HG02763 (cell line): ENCODE measurements around the gene TRAF6.
"Not testable (repeated sequence)": the region's sequence is repeated elsewhere in the genome, so short reads cannot be mapped to it uniquely, and the experiment has no call there.

Experiments
- ATAC-seq: cut with Tn5 transposase; IDR thresholded peaks from one replicate; pipeline ENCODE4 v1.9.1; 2021; ENCODE audit warnings: mild to moderate bottlenecking, moderate library complexity; ENCODE audit not compliant: unreplicated experiment

Gene TRAF6, protein sequence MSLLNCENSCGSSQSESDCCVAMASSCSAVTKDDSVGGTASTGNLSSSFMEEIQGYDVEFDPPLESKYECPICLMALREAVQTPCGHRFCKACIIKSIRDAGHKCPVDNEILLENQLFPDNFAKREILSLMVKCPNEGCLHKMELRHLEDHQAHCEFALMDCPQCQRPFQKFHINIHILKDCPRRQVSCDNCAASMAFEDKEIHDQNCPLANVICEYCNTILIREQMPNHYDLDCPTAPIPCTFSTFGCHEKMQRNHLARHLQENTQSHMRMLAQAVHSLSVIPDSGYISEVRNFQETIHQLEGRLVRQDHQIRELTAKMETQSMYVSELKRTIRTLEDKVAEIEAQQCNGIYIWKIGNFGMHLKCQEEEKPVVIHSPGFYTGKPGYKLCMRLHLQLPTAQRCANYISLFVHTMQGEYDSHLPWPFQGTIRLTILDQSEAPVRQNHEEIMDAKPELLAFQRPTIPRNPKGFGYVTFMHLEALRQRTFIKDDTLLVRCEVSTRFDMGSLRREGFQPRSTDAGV

DNA sequence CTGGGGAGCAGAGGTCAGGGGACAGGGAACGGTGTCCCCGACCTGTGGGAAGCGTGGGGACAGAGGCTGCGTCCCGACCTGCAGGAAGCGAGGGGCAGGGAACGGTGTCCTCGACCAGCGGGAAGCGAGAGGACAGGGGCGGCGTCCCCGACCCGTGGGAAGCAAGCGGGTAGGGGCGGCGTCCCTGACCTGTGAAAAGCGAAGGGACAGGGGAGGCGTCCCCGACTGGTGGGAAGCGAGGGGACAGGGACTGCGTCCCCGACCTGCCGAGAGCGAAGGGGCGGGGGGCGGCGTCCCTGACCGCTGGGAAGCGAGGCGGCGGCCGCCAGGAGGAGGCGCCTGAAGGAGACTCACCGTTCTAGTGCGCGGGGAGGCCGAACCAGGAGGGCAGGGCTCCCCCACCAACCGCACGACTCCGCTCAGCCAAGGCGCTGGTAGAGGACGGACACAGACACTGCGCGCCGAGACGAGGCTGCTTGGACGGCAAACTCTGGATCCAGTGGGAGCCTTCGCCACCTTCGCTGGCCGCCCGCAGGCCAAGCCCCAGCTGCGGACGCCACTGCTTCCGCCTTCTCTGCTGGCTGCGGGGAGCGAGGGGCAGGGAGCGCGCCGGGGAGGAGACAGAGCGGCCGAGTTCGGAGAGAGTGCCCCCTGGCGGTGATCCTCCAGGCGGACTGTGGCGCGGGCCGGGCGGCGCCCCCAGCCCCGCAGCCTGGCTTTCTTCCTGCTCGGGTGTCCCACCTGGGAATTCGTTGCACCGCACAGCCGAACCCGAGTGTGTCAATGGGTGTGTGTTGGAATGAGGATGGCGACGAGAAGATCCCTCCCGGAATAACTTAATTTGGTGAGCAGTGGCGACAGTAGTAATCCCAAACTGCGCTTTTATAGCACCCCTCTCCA lies at the start of gene TRAF6:
TRAF6 (minus strand) TSS at position 579 of the 900 bp plus-strand sequence. CDS start 8,757 bp downstream, outside the sequence.
- ATAC-seq = peak; percentile 98

DNA sequence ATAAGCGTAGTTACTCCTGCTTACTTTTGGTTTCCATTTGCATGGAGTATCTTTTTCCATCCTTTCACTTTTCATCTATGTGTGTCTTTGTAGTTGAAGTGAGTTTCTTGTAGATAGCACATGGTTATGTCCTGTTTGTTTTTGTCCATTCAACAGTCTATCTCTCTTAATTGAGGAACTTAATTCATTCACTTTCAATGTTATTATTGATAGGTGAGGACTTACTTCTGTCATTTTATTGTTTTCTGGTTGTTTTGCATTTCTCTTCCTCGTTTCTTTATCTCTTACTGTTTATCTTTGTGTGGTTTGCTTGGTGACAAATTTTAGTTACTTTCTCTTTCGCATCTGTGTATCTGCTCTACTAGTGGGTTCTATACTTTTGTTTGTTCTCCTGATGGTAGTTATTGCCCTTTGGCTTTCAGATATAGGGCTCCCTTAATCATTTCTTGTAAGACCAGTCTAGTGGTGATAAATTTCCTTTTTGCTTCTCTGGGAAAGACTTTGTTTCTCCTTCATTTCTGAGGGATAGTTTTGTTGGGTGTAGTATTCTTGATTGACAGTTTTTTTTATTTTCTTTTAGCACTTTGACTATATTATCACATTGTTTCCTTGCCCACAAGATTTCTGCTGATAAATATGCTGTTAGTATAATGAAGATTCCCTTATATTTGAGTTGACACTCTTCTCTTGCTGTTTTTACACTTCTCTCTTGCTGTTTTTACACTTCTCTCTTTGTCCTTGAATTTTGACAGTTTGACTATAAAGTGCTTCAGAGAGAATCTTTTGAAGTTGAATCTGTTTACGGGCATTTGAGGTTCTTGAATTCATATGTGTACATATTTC lies 48.7 kb upstream of the TRAF6 start:
- ATAC-seq = peak; percentile 98

DNA sequence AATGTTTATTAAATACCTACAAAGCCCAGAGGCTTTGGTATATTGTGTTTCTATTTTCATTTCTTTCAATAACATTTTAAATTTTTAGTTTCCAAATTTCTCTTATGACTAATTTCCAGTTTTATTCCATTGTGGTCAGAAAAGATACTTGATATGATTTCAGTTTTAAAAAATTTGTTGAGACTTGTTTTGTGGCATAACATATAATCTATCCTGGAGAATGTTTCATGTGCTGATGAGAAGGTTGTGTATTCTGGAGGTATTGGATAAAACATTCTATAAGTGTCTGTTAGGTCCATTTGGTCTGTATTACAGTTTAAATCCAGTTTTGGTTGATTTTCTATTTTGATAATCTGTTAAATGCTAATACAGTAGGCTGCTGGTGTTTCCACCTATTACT lies 47.9 kb upstream of the TRAF6 start:
- no peak for ATAC-seq

DNA sequence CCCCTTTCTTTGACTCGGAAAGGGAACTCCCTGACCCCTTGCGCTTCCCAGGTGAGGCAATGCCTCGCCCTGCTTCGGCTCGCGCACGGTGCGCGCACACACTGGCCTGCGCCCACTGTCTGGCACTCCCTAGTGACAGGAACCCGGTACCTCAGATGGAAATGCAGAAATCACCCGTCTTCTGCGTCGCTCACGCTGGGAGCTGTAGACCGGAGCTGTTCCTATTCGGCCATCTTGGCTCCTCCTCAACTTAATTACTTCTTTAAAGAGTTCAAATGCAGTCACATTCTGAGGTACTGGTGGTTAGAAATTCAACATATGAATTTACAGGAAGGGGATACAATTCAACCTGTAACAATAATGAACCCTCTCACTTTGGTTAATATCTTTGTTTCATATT lies 47.3 kb upstream of the TRAF6 start:
- not testable (repeated sequence) for ATAC-seq

DNA sequence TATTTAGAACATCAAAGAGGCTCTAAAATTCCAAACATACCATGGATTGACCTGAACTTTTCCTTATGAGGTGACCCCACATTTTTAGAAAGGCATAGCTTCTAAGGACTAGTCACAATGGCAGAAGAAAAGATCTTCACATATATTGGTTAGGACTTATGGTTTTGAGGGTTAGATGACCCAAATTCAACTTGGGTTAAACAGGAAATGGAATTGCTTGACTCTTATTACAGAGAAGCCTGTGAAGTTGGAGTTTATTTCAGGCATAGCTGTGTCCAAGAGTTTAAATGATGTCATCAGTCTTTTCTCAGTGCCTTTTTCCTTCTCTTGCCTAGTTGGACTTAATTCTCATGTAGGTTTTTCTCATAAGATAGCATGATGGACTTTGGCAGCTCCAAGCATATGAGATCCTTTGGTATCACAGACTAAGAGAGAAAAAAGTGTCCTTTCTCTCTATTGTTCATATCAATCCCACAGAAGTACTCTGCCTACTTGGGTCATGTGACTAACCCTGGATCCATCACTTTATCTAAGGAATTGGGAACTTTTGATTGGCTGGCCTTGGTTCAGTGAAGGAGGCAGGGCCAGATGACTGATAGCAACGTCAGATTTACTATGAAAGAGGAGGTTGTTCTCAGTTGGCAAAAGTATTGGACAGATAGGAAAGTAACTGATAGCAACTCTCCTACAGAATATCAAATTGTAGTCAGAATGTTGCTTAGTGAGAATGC lies 40.5 kb upstream of the TRAF6 start:
- no peak for ATAC-seq

DNA sequence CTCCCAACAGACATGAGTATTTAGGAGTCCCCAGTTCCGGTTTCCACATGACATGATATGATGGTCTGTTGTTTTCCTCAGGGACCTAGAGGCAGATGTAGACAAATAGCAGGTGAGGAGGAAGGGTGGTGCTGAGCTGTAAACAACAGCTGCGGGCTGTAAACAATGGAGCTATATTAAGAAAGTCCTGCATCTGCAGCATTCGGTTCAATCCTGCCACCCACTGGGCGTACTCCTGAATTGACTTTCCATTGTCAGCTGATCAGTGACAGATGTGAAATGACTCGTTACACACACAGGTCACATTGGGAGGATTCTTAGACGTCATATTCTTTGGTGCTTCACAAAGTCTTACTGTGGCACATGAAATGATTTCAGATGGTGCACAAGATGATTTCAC lies 30.9 kb upstream of the TRAF6 start:
- ATAC-seq = peak; percentile 99

DNA sequence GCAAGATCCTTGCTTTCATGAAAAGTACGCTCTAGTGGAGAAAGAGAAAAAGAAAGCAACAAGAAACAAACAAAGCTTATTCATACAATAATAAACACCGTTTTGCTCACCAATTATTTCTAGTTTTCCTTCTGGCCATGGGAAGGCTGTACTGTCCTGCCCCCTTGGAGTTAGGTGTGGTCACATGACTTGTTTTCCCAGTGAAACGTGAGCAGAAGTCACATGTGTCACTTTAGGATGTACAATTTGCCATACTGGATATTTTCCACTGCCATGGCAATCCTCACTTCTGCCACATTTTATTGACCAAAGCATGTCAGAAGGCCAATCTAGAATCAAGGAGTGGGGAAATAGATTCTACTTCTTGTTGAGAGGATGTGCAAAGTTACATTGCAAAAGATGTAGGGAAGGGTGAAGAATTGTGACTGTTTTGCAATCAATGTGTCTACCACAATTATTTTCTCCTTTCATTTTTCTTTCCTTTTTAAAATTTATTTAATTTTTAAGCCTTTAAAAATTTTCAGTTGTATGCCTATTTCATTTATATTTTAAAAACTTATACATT lies 24.3 kb upstream of the TRAF6 start:
- no peak for ATAC-seq

DNA sequence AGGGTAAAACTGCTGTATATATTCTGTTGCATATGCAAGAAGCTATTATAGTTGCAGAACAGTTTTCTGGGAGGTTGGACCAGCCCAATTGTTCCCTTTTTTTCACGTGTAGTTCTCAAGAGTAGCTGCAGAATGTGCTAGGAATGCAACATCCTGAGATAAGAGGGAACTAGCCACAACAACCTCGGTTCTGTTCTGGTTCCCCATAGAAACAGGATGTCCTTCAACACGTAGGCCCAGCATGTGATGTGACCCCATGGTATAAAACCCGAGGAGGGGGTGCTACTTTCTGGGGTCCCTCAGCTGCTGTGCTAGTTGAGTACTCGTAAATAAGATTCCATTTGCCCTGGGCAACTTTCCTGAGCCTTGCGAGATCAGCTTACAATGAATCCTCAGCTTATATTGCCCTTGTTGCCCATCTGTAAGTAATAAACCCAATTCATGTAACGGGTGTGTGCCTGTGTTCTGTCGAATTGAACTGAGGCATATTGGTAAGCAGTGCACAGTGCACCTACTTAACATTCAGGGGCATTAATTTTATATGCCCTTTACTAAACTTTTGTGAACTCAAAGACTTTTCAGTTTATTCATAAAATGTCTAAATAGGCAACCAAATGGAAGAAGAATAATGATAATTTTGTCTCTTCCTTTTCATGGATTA lies 23.0 kb upstream of the TRAF6 start:
- no peak for ATAC-seq

DNA sequence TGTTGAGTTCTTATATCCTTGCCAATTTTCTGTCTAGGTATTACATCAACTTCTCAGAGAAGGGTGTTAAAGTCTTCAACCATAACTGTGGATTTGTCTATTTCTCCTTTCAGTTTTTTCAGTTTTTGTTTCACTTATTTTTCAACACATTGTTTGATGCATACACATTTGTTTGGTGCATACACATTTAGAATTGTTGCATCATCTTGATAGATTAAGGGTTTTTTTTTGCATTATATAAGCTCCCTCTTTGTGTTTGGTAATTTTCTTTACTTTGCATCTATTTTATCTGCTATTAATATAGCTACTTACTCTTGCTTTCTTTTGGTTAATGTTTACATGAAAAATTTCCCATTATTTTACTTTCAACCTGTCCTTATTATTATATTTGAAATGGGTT lies 20.8 kb upstream of the TRAF6 start:
- no peak for ATAC-seq

DNA sequence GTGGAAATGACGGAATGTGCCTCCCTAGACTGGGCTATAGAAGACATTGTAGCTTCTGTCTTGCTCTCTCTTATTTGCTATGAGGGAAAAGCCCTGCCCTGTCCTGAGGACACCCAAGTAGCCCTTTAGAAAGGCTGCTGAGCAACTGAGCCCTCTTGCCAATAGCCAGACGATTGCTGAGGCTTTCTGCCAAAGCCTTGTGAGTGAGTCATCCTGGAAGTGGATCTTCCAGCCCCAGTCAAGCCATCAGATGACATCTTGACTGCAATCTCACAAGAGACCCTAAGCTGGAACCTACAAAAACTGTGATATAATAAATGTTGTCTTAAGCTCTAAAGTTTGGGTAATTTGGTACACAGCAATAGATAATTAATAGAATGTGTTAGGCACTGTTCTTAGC lies 3.9 kb upstream of the TRAF6 start:
- ATAC-seq = no peak

DNA sequence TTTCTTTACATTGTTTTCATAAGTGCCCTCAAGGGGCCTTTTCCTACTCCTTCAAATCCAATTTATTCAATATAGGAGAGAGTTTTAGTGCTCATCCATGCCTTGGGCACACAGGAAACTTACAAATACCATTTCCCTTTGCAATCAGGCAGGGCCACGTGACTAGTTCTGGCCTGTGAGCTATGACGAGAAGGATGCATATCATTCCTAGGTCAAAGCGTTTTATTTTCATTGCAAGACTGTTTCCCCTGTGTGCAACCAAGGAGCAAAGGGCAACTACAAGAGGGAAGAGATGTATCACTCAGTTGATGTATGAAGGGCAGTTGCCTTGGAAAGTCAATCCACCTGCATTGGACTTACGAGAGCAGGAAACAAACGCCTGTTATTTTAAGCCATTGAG lies 1.9 kb upstream of the TRAF6 start:
- ATAC-seq = no peak

DNA sequence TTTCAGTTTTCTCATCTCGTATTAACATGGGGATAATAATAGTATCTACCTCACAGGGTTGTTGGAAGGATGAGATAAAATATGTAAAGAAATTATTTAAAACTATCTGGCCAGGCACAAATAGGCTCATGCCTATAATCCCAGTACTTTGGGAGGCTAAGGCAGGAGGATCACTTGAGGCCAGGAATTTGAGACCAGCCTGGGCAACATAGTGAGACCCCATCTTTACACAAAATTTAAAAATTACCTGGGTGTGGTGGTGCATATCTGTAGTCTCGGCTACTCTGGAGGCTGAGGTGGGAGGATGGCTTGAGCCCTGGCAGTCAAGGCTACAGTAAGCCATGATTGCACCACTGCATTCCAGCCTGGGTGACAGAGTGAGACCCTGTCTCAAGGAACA lies 990 bp upstream of the TRAF6 start:
- not testable (repeated sequence) for ATAC-seq

DNA sequence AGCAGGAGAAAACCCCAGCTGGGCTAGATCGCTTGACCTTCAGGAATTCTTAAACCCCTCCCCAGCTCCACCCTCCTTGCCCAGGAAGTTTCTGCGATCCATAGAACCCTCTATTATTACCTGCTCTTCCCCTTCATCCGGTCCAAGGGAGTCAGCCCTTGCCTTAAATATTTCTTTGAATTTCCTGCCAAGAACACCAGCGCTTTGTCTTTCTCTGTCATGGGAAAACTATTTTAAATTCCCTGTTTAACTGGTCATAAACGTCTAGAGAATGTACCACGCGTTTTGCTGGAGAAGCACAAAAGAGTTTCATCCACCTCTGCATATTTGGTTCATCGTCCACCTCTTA lies 496 bp upstream of the TRAF6 start:
- ATAC-seq = no peak

DNA sequence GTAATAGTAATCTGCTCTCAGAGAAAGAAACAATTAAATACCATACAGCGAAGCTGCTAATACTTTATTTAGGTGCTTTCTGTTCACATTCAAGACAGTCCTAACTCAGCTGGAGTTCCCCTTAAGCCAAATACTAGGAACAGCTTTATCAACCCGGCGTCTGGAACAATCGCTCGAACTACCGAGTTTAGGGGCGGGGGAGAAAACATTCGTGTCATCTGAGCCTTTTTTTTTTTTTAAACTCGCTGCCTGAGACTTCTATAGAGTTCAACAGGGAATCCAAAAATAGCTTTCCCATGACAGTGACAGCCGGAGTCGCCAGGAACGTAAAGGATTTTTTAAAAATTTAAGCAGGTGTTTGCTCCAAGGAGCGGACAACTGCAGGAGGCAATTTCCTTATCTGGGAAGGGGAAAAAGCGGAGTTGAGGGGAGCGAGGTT lies 852 bp downstream of the TRAF6 start:
- no peak for ATAC-seq

DNA sequence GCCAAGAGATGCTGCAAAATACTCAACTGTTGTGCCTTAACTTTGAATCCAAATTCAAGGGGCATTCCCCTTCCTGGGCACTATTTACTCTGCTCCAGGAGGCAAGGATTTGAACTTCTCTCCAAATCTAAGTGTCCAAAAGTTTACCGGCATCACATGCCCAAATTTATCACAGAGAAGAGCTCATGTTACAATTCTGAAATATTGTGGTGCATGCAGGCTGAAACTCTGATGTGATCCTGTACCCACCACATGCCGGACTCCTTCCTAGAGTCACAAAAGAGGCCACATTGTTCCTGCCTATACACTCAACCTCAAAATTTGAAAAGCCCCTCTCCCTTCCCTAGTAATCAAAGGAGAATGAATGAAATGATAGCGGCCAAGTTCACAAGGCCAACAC lies 1.3 kb downstream of the TRAF6 start:
- no peak for ATAC-seq

DNA sequence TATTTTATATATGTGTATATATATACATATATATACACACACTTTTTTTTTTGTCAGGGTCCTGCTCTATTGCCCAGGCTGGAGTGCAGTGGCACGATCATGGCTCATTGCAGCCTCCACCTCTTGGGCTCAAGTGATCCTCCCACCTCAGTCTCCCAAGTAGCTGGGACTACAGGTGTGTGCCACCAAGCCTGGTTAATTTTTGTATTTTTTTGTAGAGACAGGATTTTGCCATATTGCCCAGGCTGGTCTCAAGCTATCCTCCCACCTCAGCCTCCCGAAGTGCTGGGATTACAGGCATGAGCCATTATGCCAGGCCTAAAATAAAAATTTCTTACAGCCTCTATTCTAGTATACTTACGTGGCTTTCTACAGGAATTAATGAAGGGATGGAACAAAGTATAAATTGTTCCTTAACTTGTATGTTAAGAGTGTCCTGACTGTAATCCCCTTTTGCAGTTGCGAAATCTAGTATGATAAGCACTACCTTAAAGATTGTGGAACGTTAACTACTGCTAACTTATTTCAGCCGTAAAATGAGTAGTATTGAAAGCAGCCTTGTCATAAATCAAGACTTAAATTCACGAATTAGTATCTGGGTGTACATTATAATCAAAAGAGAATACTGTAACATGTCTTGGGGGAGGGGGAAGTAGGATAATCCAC lies 2.1 kb downstream of the TRAF6 start:
- ATAC-seq = no peak

DNA sequence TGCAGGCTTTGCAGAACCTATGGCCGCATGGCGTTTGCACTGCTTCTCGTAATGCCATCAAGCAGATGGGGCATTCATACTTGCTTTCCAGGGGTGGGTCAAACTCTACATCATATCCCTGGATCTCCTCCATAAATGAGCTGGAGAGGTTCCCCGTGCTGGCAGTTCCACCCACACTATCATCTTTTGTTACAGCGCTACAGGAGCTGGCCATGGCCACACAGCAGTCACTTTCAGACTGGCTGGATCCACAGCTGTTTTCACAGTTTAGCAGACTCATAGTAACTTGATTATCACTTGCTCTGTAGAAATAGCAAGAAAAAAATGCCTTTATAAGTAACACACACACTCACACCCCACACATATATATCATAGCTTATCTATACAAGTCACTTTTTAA lies 8.8 kb downstream of the TRAF6 start:
- ATAC-seq = no peak

DNA sequence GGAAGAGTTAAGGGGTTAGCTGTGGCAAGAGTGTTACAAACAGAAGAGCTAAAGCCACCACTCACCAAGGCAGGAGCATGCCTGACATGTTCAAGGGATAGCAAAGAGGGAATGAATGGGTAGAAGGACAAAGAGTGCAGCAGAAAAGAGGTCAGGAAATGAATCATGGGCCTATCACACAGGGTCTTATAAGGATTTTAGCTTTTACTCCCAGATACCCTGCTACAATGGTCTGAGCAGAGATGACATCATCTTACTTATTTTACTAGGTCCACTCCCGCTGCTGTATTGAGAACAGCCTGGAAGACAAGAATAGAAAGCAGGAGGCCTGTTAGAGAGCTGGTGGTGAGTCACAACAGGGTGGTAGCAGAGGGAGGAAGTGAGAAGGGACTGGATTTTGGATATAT lies 9.8 kb downstream of the TRAF6 start:
- peak; percentile 94 for ATAC-seq

DNA sequence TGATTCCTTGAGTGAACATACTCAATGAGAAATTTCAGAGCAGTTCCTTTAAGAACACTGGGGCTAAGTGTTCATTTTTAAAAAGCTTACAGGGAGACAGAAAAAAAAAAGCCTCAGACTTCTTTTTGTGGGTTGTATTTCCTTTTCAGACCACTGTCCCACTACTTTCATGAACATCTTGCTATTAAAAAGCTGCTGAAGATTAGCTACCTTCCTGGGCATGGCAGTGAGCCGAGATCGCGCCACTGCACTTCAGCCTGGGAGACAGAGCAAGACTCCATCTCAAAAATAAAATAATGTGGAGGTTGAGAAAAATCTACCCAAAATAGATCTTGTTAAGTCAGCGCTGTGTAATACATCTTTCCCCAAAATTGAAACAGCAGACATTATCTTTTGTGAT lies 10.8 kb downstream of the TRAF6 start:
- ATAC-seq = no peak
